SK-N-SH treated with all-trans-retinoic acid at 6 μM for 48 hours (cell line): ENCODE data around the gene PSAP.

Source experiments
- ATAC-seq: fragments of 200-7000 bp; cut with Tn5 transposase; 3 replicates; pipeline ENCODE4 v1.9.1; 2020; ENCODE audit warnings: mild to moderate bottlenecking, moderate library complexity
- BACH2 ChIP-seq: fragments of 250-450 bp; sonication (Bioruptor Pico); IDR thresholded peaks from 2 replicates; pipeline ENCODE4 v1.9.0; 2021; ENCODE audit warnings: mild to moderate bottlenecking, borderline replicate concordance
- CSRNP3 ChIP-seq: fragments of 250-450 bp; sonication (Bioruptor Pico); IDR thresholded peaks from 2 replicates; pipeline ENCODE4 v1.5.1; 2021; ENCODE audit warnings: mild to moderate bottlenecking, moderate library complexity
- ESRRG ChIP-seq: fragments of 250-450 bp; sonication (Bioruptor Pico); IDR thresholded peaks from 2 replicates; pipeline ENCODE4 v1.6.1; 2021; ENCODE audit warnings: mild to moderate bottlenecking
- GLIS3 ChIP-seq: fragments of 250-450 bp; sonication (Bioruptor Pico); IDR thresholded peaks from 2 replicates; pipeline ENCODE4 v1.5.0; 2020; ENCODE audit warnings: mild to moderate bottlenecking, moderate library complexity
- ISL1 ChIP-seq: fragments of 250-450 bp; sonication (Bioruptor Pico); IDR thresholded peaks from 2 replicates; pipeline ENCODE4 v2.1.2; 2022; ENCODE audit warnings: mild to moderate bottlenecking, moderate library complexity
- OSR1 ChIP-seq: fragments of 250-450 bp; sonication (Bioruptor Pico); IDR thresholded peaks from 2 replicates; pipeline ENCODE4 v1.8.0; 2022; ENCODE audit warnings: moderate library complexity, mild to moderate bottlenecking, inconsistent platforms
- PATZ1 ChIP-seq: fragments of 250-450 bp; sonication (Bioruptor Pico); IDR thresholded peaks from 2 replicates; pipeline ENCODE4 v1.8.0; 2020; ENCODE audit warnings: mild to moderate bottlenecking, moderate library complexity, borderline replicate concordance
- POU6F1 ChIP-seq: fragments of 250-450 bp; sonication (Bioruptor Pico); IDR thresholded peaks from 2 replicates; pipeline ENCODE4 v1.8.0; 2021; ENCODE audit warnings: low read depth, mild to moderate bottlenecking, moderate library complexity, borderline replicate concordance
- RARB ChIP-seq: fragments of 250-450 bp; sonication (Bioruptor Pico); IDR thresholded peaks from 2 replicates; pipeline ENCODE4 v1.8.0; 2021; ENCODE audit warnings: mild to moderate bottlenecking, moderate library complexity
- SNAI2 ChIP-seq: fragments of 250-450 bp; sonication (Bioruptor Pico); IDR thresholded peaks from 2 replicates; pipeline ENCODE4 v1.5.0; 2020; ENCODE audit warnings: mild to moderate bottlenecking, moderate library complexity
- TOX ChIP-seq: fragments of 250-450 bp; sonication (Bioruptor Pico); IDR thresholded peaks from 2 replicates; pipeline ENCODE4 v1.8.0; 2021; ENCODE audit warnings: mild to moderate bottlenecking, moderate library complexity, borderline replicate concordance
- TSHZ2 ChIP-seq: fragments of 250-450 bp; sonication (Bioruptor Pico); IDR thresholded peaks from 2 replicates; pipeline ENCODE4 v1.5.0; 2020; ENCODE audit warnings: mild to moderate bottlenecking, moderate library complexity
- ZC3H10 ChIP-seq: fragments of 250-450 bp; sonication (Bioruptor Pico); IDR thresholded peaks from 2 replicates; pipeline ENCODE4 v1.5.1; 2021; ENCODE audit warnings: mild to moderate bottlenecking, moderate library complexity
- ZFP3 ChIP-seq: fragments of 250-450 bp; sonication (Bioruptor Pico); IDR thresholded peaks from 2 replicates; pipeline ENCODE4 v1.5.0; 2020; ENCODE audit warnings: mild to moderate bottlenecking, moderate library complexity
- ZFP30 ChIP-seq: fragments of 450-650 bp; formaldehyde crosslinking; IDR thresholded peaks from 2 replicates; pipeline ENCODE4 v1.5.0; 2022; ENCODE audit warnings: mild to moderate bottlenecking, moderate library complexity
- ZNF70 ChIP-seq: fragments of 450-650 bp; formaldehyde crosslinking; IDR thresholded peaks from 2 replicates; pipeline ENCODE4 v1.5.0; 2020; ENCODE audit warnings: mild to moderate bottlenecking, moderate library complexity
- ZNF8 ChIP-seq: fragments of 450-650 bp; formaldehyde crosslinking; IDR thresholded peaks from 2 replicates; pipeline ENCODE4 v1.5.0; 2020; ENCODE audit warnings: mild to moderate bottlenecking, moderate library complexity

Gene PSAP

GRCh38 chr10:71842422-71842821, 8.6 kb downstream of the PSAP start:
- no peak for ATAC-seq
- TF ChIP-seq OSR1 (no peak), ZFP3 (no peak), PATZ1 (CRISPR knock-in tag) (no peak), TOX (no peak)

- TF ChIP-seq RARB (CRISPR knock-in tag) (no peak), GLIS3 (no peak), ZNF8 (CRISPR knock-in tag) (no peak), ZFP30 (CRISPR knock-in tag) (no peak), CSRNP3 (no peak), ZNF70 (CRISPR knock-in tag) (no peak)
- ATAC-seq: no peak
Measured at GRCh38 chr10:71840958-71841335, 10.1 kb downstream of the PSAP start.

GRCh38 chr10:71840177-71840957, 10.7 kb downstream of the PSAP start:
- TF ChIP-seq POU6F1 (CRISPR knock-in tag): no peak
- peak; percentile 57 for TF ChIP-seq ISL1 (CRISPR knock-in tag)
- peak; percentile 94 for ATAC-seq

GRCh38 chr10:71838264-71839211, 12.5 kb downstream of the PSAP start:
- TF ChIP-seq ESRRG (CRISPR knock-in tag) (no peak), POU6F1 (CRISPR knock-in tag) (no peak), ZFP3 (no peak), SNAI2 (CRISPR knock-in tag) (no peak), BACH2 (CRISPR knock-in tag) (no peak), ZC3H10 (no peak)
- TF ChIP-seq, all 23 proteins: peak for 0
- no peak for ATAC-seq

GRCh38 chr10:71837098-71837827, 13.8 kb downstream of the PSAP start:
- ATAC-seq: no peak
- no peak for TF ChIP-seq GLIS3
- TF ChIP-seq ZFP3: no peak
- TF ChIP-seq PATZ1 (CRISPR knock-in tag): no peak
- TF ChIP-seq TSHZ2 (CRISPR knock-in tag): no peak
- TF ChIP-seq ZNF8 (CRISPR knock-in tag): 0 out of 2 replicates have a peak, but pooled peaks have one; percentile 19
- TF ChIP-seq SNAI2 (CRISPR knock-in tag): no peak
